ENCODE results near the gene VASP. TPM values are rescaled to one million over a fixed set of nuclear protein-coding genes. Genes with fewer than 3 reads are reported as not detected.
A peak's percentile ranks its signal among the peaks of the same experiment; 100 is the strongest.

VASP gene
- polyA plus RNA-seq (ENCODE audit: insufficient read length in 10 of 10) = 10 to 100 TPM; 45.7 to 65.7 (median 55.6) TPM
- long read RNA-seq, donor 1, partial matches to known transcripts = 15 of 19 reads
- long read RNA-seq, donor 1, other reads (novel, unspliced or antisense) = 0 of 19 reads
- long read RNA-seq, donor 2, partial matches to known transcripts = 0 of 3 reads
- long read RNA-seq, donor 2, other reads (novel, unspliced or antisense) = 0 of 3 reads
- long read RNA-seq, donor 3 = 0 reads
- long read RNA-seq, donor 4, partial matches to known transcripts = 0 of 4 reads
- long read RNA-seq, donor 4, other reads (novel, unspliced or antisense) = 0 of 4 reads
- long read RNA-seq, donor 5, partial matches to known transcripts = 27 of 30 reads
- long read RNA-seq, donor 5, other reads (novel, unspliced or antisense) = 0 of 30 reads
- long read RNA-seq, donor 6, transcript VASP-201 (13 exons, 2,305 nt) = major isoform, 5 of 27 reads
- long read RNA-seq, donor 6, partial matches to known transcripts = 21 of 27 reads
- long read RNA-seq, donor 6, other reads (novel, unspliced or antisense) = 0 of 27 reads
- long read RNA-seq, donor 7, partial matches to known transcripts = 5 of 8 reads
- long read RNA-seq, donor 7, other reads (novel, unspliced or antisense) = 0 of 8 reads
- long read RNA-seq, donor 8, partial matches to known transcripts = 6 of 10 reads
- long read RNA-seq, donor 8, other reads (novel, unspliced or antisense) = 0 of 10 reads
- long read RNA-seq, donor 9 = 0 reads

GRCh38 chr19:45506989-45507871, at the start of gene VASP:
Gene VASP, plus strand, starts transcription at chr19:45507479. Its CDS starts 293 bp downstream, at chr19:45507772.
- DNase-seq = peak; percentile 86 to 94 (median 89)

- DNase-seq = no peak
Measured at GRCh38 chr19:45457776-45458175, 49.5 kb upstream of the VASP start.

GRCh38 chr19:45460807-45461347, 46.4 kb upstream of the VASP start:
- DNase-seq = no peak

GRCh38 chr19:45462174-45462573, 45.1 kb upstream of the VASP start:
- no peak for DNase-seq

- no peak for DNase-seq
Measured at GRCh38 chr19:45463241-45463640, 44.0 kb upstream of the VASP start.

GRCh38 chr19:45464274-45464673, 43.0 kb upstream of the VASP start:
- DNase-seq = no peak

GRCh38 chr19:45464852-45465441, 42.3 kb upstream of the VASP start:
- DNase-seq = no peak

- peak in 1 of 3 donors; percentile 31 for DNase-seq
Measured at GRCh38 chr19:45467115-45467455, 40.2 kb upstream of the VASP start.

- peak; percentile 95 to 97 (median 96) for DNase-seq
Measured at GRCh38 chr19:45467456-45468158, 39.7 kb upstream of the VASP start, which contains the start of gene FOSB. Gene FOSB, plus strand, starts transcription at chr19:45467996. Its CDS starts 591 bp downstream, at chr19:45468587.

GRCh38 chr19:45468159-45468651, 39.1 kb upstream of the VASP start:
- no peak for DNase-seq

- no peak for DNase-seq
Measured at GRCh38 chr19:45468803-45469131, 38.5 kb upstream of the VASP start.

GRCh38 chr19:45469132-45469944, 37.9 kb upstream of the VASP start:
- peak; percentile 94 to 98 (median 95) for DNase-seq

- no peak for DNase-seq
Measured at GRCh38 chr19:45469945-45470761, 37.1 kb upstream of the VASP start.

GRCh38 chr19:45470762-45471081, 36.6 kb upstream of the VASP start:
- no peak for DNase-seq

GRCh38 chr19:45471111-45471930, 36.0 kb upstream of the VASP start:
- DNase-seq = no peak

- no peak for DNase-seq
Measured at GRCh38 chr19:45471931-45472562, 35.2 kb upstream of the VASP start.

- DNase-seq = peak in 1 of 3 donors; percentile 45
Measured at GRCh38 chr19:45472563-45473366, 34.5 kb upstream of the VASP start.

All from muscle of back (tissue), 13 donors.